GM12875 (cell line): ENCODE data around the gene C1GALT1.
"Not testable (repeated sequence)": the region's sequence is repeated elsewhere in the genome, so short reads cannot be mapped to it uniquely, and the experiment has no call there.

Experiments used
- H3K4me3 ChIP-seq: one replicate; pipeline ENCODE4 v1.5.1; 2011; ENCODE audit warnings: low read depth, low read length, control low read depth
- CTCF ChIP-seq: IDR thresholded peaks from 2 replicates; pipeline ENCODE4 v1.5.1; 2011; ENCODE audit warnings: low read depth, mild to moderate bottlenecking, control low read depth, inconsistent platforms, low read length, moderate library complexity, borderline replicate concordance; ENCODE audit not compliant: insufficient read depth

The C1GALT1 gene

GRCh38 chr7:7182156-7183060 is at the start of gene C1GALT1:
Gene C1GALT1 (plus strand): TSS chr7:7182544. CDS start chr7:7234320, 51,776 bp downstream.
- H3K4me3 ChIP-seq, result peak within 1 kb of the TSS; percentile 99
- TF ChIP-seq CTCF, result peak; percentile 58

- TF ChIP-seq CTCF, result no peak
- H3K4me3 ChIP-seq, result no peak overlapping the region
Measured at GRCh38 chr7:7134046-7134445, 48.3 kb upstream of the C1GALT1 start.

GRCh38 chr7:7135074-7135473 is 47.3 kb upstream of the C1GALT1 start:
- no peak overlapping the region for H3K4me3 ChIP-seq
- no peak for TF ChIP-seq CTCF

- H3K4me3 ChIP-seq, result not testable (repeated sequence)
Measured at GRCh38 chr7:7135924-7136323, 46.4 kb upstream of the C1GALT1 start.

- H3K4me3 ChIP-seq, result no peak overlapping the region
- no peak for TF ChIP-seq CTCF
Measured at GRCh38 chr7:7136466-7137381, 45.6 kb upstream of the C1GALT1 start.

- no peak for TF ChIP-seq CTCF
- H3K4me3 ChIP-seq, result no peak overlapping the region
Measured at GRCh38 chr7:7138897-7139296, 43.4 kb upstream of the C1GALT1 start.

GRCh38 chr7:7143404-7143803 is 38.9 kb upstream of the C1GALT1 start:
- H3K4me3 ChIP-seq, result not testable (repeated sequence)

- not testable (repeated sequence) for H3K4me3 ChIP-seq
Measured at GRCh38 chr7:7145151-7145550, 37.2 kb upstream of the C1GALT1 start.
